ENCODE results near the gene AGAP2.

The AGAP2 gene

GRCh38 chr12:57763881-57764661, 25.5 kb upstream of the AGAP2 start:
- DNase-seq (ENCODE audit: low read depth in 1 of 2, low spot score in 1 of 2): no peak
- Histone ChIP-seq H3K27ac (replicated peaks) (no peak overlapping the region), H3K27me3 (ENCODE audit: insufficient read depth, poor library complexity, severe bottlenecking) (peaks cover 28% of the 10 kb centered on the region), H3K4me3 (replicated peaks; ENCODE audit: insufficient read depth, low read length) (no peak overlapping the region)
- no peak for TF ChIP-seq GABPA (IDR thresholded peaks at IDR 0.05; ENCODE audit: low read depth)
- TF ChIP-seq POLR2AphosphoS5 (IDR thresholded peaks at IDR 0.05; ENCODE audit: low read depth): no peak
- no peak for TF ChIP-seq REST (IDR thresholded peaks at IDR 0.05; ENCODE audit: insufficient replicate concordance, low read depth)
- TF ChIP-seq SPI1 (IDR thresholded peaks at IDR 0.05; ENCODE audit: borderline replicate concordance, low read depth): no peak
- TF ChIP-seq CTCF (IDR thresholded peaks at IDR 0.05; ENCODE audit: insufficient read depth, low read length): no peak

- TF ChIP-seq REST (IDR thresholded peaks at IDR 0.05; ENCODE audit: insufficient replicate concordance, low read depth): no peak
- TF ChIP-seq POLR2AphosphoS5 (IDR thresholded peaks at IDR 0.05; ENCODE audit: low read depth): no peak
- TF ChIP-seq CTCF (IDR thresholded peaks at IDR 0.05; ENCODE audit: insufficient read depth, low read length): no peak
- TF ChIP-seq GABPA (IDR thresholded peaks at IDR 0.05; ENCODE audit: low read depth): no peak
- no peak for TF ChIP-seq SPI1 (IDR thresholded peaks at IDR 0.05; ENCODE audit: borderline replicate concordance, low read depth)
- H3K4me3 ChIP-seq (replicated peaks; ENCODE audit: insufficient read depth, low read length): no peak overlapping the region
These were observed 23.9 kb upstream of the AGAP2 start for GRCh38 chr12:57762463-57762862.

GRCh38 chr12:57761391-57761998, 23.0 kb upstream of the AGAP2 start:
- Histone ChIP-seq H3K27me3 (ENCODE audit: insufficient read depth, poor library complexity, severe bottlenecking) (peaks cover 25% of the 10 kb centered on the region), H3K27ac (replicated peaks) (no peak overlapping the region), H3K4me3 (replicated peaks; ENCODE audit: insufficient read depth, low read length) (no peak overlapping the region)
- no peak for TF ChIP-seq REST (IDR thresholded peaks at IDR 0.05; ENCODE audit: insufficient replicate concordance, low read depth)
- no peak for TF ChIP-seq POLR2AphosphoS5 (IDR thresholded peaks at IDR 0.05; ENCODE audit: low read depth)
- no peak for DNase-seq (ENCODE audit: low read depth in 1 of 2, low spot score in 1 of 2)

More at GRCh38 chr12:57762463-57762862, 23.9 kb upstream of the AGAP2 start:
- DNase-seq (ENCODE audit: low read depth in 1 of 2, low spot score in 1 of 2): no peak
- H3K27me3 ChIP-seq (ENCODE audit: insufficient read depth, poor library complexity, severe bottlenecking): peaks cover 31% of the 10 kb centered on the region
- no peak overlapping the region for H3K27ac ChIP-seq (replicated peaks)

All from HL-60 (cell line).